NCI-H524 treated with DMSO at 0.1 percent for 48 hours (cell line): ENCODE data around the gene TPO.
"Not testable (repeated sequence)": the region's sequence is repeated elsewhere in the genome, so short reads cannot be mapped to it uniquely, and the experiment has no call there.

ENCODE experiments used
- DNase-seq: peaks from one replicate; lab custom pipeline; 2025; lab: John Stamatoyannopoulos, UW

The TPO gene

GRCh38 chr2:1483551-1483950, 70.3 kb downstream of the TPO start:
- no peak for DNase-seq

GRCh38 chr2:1484131-1484884, 71.0 kb downstream of the TPO start:
- DNase-seq, result no peak

- DNase-seq, result no peak
Observed at GRCh38 chr2:1486670-1487069, 73.4 kb downstream of the TPO start.

GRCh38 chr2:1487758-1488157, 74.5 kb downstream of the TPO start:
- DNase-seq, result no peak

- DNase-seq, result no peak
Observed at GRCh38 chr2:1488181-1488671, 75.0 kb downstream of the TPO start.

GRCh38 chr2:1488851-1489250, 75.6 kb downstream of the TPO start:
- DNase-seq, result no peak

- no peak for DNase-seq
Observed at GRCh38 chr2:1489486-1489885, 76.2 kb downstream of the TPO start.

- DNase-seq, result not testable (repeated sequence)
Observed at GRCh38 chr2:1490381-1490780, 77.1 kb downstream of the TPO start.

GRCh38 chr2:1491751-1492150, 78.5 kb downstream of the TPO start:
- DNase-seq, result no peak

GRCh38 chr2:1492231-1492630, 79.0 kb downstream of the TPO start:
- DNase-seq, result not testable (repeated sequence)

- DNase-seq, result no peak
Observed at GRCh38 chr2:1492711-1493430, 79.6 kb downstream of the TPO start.

- no peak for DNase-seq
Observed at GRCh38 chr2:1493431-1494126, 80.3 kb downstream of the TPO start.

GRCh38 chr2:1494257-1494656, 81.0 kb downstream of the TPO start:
- DNase-seq, result no peak

- DNase-seq, result no peak
Observed at GRCh38 chr2:1494906-1495305, 81.6 kb downstream of the TPO start.

- no peak for DNase-seq
Observed at GRCh38 chr2:1495676-1496358, 82.6 kb downstream of the TPO start.

- DNase-seq, result no peak
Observed at GRCh38 chr2:1496359-1496821, 83.1 kb downstream of the TPO start.

- no peak for DNase-seq
Observed at GRCh38 chr2:1497122-1497611, 83.9 kb downstream of the TPO start.

GRCh38 chr2:1498176-1498575, 84.9 kb downstream of the TPO start:
- DNase-seq, result no peak

GRCh38 chr2:1499033-1499795, 86.0 kb downstream of the TPO start:
- DNase-seq, result no peak

- DNase-seq, result no peak
Observed at GRCh38 chr2:1501038-1501851, 88.0 kb downstream of the TPO start.
